Measurements from ENCODE around the gene SOCS1. TPM values are rescaled to one million over a fixed set of nuclear protein-coding genes. Genes with fewer than 3 reads are reported as not detected.
A peak's percentile ranks its signal among the peaks of the same experiment; 100 is the strongest.

Gene SOCS1
- total and polyA plus RNA-seq, 4 donors: 13.8 to 39.7 (median 23.6) TPM

- TF ChIP-seq CTCF (IDR thresholded peaks at IDR 0.05; ENCODE audit: control extremely low read depth, extremely low read depth): no peak
- Histone ChIP-seq H3K27ac (ENCODE audit: low read depth in 1 of 2, low read length in 1 of 2) (no peak overlapping the region), H3K9me3 (ENCODE audit: control insufficient read depth in 4 of 4, insufficient read depth in 3 of 4, low read length in 3 of 4) (no peaks in the 10 kb centered on the region), H3K36me3 (ENCODE audit: control insufficient read depth in 4 of 4, insufficient read depth in 4 of 4, low read length in 4 of 4) (peaks cover 0 to 6% (median 0%) of the 10 kb centered on the region in 4 donors), H3K4me1 (ENCODE audit: control insufficient read depth in 5 of 5, insufficient read depth in 5 of 5, low read length in 5 of 5) (peaks cover 0 to 19% (median 9%) of the 10 kb centered on the region in 5 donors), H3K27me3 (ENCODE audit: control insufficient read depth in 3 of 3, insufficient read depth in 3 of 3, low read length in 2 of 3) (no peaks in the 10 kb centered on the region), H3K9ac (ENCODE audit: insufficient read depth in 1 of 2, low read length in 2 of 2) (no peak overlapping the region), H3K4me3 (no peak overlapping the region)
- 88 to 92% methylated on average over 12 of the region's 12 CpGs for WGBS, 2 donors
- ATAC-seq (ENCODE audit: insufficient read depth, low FRiP score) (no peak), DNase-seq (no peak)
Observed at GRCh38 chr16:11259655-11260595, 3.9 kb upstream of the SOCS1 start.

- no peak overlapping the region for H3K4me3 ChIP-seq
Observed at GRCh38 chr16:11258553-11259492, 2.8 kb upstream of the SOCS1 start.

More at GRCh38 chr16:11258553-11259492, 2.8 kb upstream of the SOCS1 start:
- Histone ChIP-seq H3K36me3 (ENCODE audit: control insufficient read depth in 4 of 4, insufficient read depth in 4 of 4, low read length in 4 of 4) (peaks cover 0 to 17% (median 2%) of the 10 kb centered on the region in 4 donors), H3K4me1 (ENCODE audit: control insufficient read depth in 5 of 5, insufficient read depth in 5 of 5, low read length in 5 of 5) (peaks cover 0 to 25% (median 9%) of the 10 kb centered on the region in 5 donors), H3K27ac (ENCODE audit: low read depth in 1 of 2, low read length in 1 of 2) (peak overlapping the region in 1 of 2 donors; percentile 8), H3K9me3 (ENCODE audit: control insufficient read depth in 4 of 4, insufficient read depth in 3 of 4, low read length in 3 of 4) (no peaks in the 10 kb centered on the region), H3K27me3 (ENCODE audit: control insufficient read depth in 3 of 3, insufficient read depth in 3 of 3, low read length in 2 of 3) (no peaks in the 10 kb centered on the region), H3K9ac (ENCODE audit: insufficient read depth in 1 of 2, low read length in 2 of 2) (peak overlapping the region in 1 of 2 donors; percentile 51)
- 24% methylated on average over 15 of the region's 15 CpGs for WGBS, 2 donors
- ATAC-seq (ENCODE audit: insufficient read depth, low FRiP score) (no peak), DNase-seq (peak; percentile 44 to 68 (median 44))
- TF ChIP-seq CTCF (IDR thresholded peaks at IDR 0.05; ENCODE audit: control extremely low read depth, extremely low read depth): no peak
